SK-N-SH (cell line): ENCODE data around the gene ATP2A3.

ENCODE experiments used
- CTCF ChIP-seq: fragments of 200-600 bp; sonication (generic); IDR thresholded peaks from 2 replicates; pipeline ENCODE4 v1.6.1; 2017; ENCODE audit warnings: antibody characterized with exemption, mild to moderate bottlenecking, moderate library complexity
- EP300 ChIP-seq, 2 experiments: IDR thresholded peaks; 2 replicates each; pipeline versions ENCODE4 v1.4.0 to v1.6.1; 2012; ENCODE audit warnings: borderline replicate concordance in 1 of 2, low read depth in 1 of 2, low read length in 1 of 2
- GABPA ChIP-seq: IDR thresholded peaks from 2 replicates; pipeline ENCODE4 v1.4.0; 2012; ENCODE audit warnings: low read depth, mild to moderate bottlenecking
- GATA2 ChIP-seq: sonication (generic); formaldehyde crosslinking; IDR thresholded peaks from 2 replicates; pipeline ENCODE4 v1.5.0; 2020; ENCODE audit warnings: mild to moderate bottlenecking, missing genetic modification reagents
- MAX ChIP-seq: IDR thresholded peaks from 2 replicates; pipeline ENCODE4 v1.4.0; 2012; ENCODE audit warnings: low read depth
- POLR2AphosphoS5 ChIP-seq: IDR thresholded peaks from 2 replicates; pipeline ENCODE4 v1.6.1; 2012; ENCODE audit warnings: low read depth, low read length
- REST ChIP-seq: IDR thresholded peaks from 2 replicates; pipeline ENCODE4 v1.6.1; 2012; ENCODE audit warnings: mild to moderate bottlenecking, low read depth, low read length, moderate library complexity
- RFX5 ChIP-seq: IDR thresholded peaks from 2 replicates; pipeline ENCODE4 v1.6.1; 2012; ENCODE audit warnings: mild to moderate bottlenecking, improper control_type of control experiment, low read length
- TAF1 ChIP-seq: IDR thresholded peaks from 2 replicates; pipeline ENCODE4 v1.6.1; 2012; ENCODE audit warnings: low read depth, mild to moderate bottlenecking, low read length, moderate library complexity, borderline replicate concordance

- TF ChIP-seq MAX, result no peak
- TF ChIP-seq CTCF, result no peak
- no peak for TF ChIP-seq RFX5
- no peak for TF ChIP-seq POLR2AphosphoS5
- TF ChIP-seq REST, result no peak
- no peak for TF ChIP-seq GATA2
- no peak for TF ChIP-seq TAF1
- TF ChIP-seq GABPA, result no peak
- no peak for TF ChIP-seq EP300 (IDR thresholded peaks at IDR 0.05; ENCODE audit: borderline replicate concordance in 1 of 2, low read depth in 1 of 2, low read length in 1 of 2)
Observed at GRCh38 chr17:3903051-3903825, 61.0 kb downstream of the ATP2A3 start.
